ENCODE measurements around the gene CAMK2A.

Gene CAMK2A

GRCh38 chr5:150229571-150229970, 60.0 kb downstream of the CAMK2A start:
- intact Hi-C loops (cut with DNase I; ENCODE audit: low total_unique reads), result no loop called here
- no peaks in the 10 kb centered on the region for H3K4me1 ChIP-seq
- no peak overlapping the region for H3K27ac ChIP-seq
- H3K9me3 ChIP-seq, result no peaks in the 10 kb centered on the region
- no peaks in the 10 kb centered on the region for H3K27me3 ChIP-seq
- H3K4me3 ChIP-seq, result no peak overlapping the region
- DNase-seq, result no peak
- no peaks in the 10 kb centered on the region for H3K36me3 ChIP-seq
- TF ChIP-seq CTCF (IDR thresholded peaks at IDR 0.05), result no peak

- intact Hi-C loops (cut with DNase I; ENCODE audit: low total_unique reads), result no loop called here
- Histone ChIP-seq H3K4me3 (no peak overlapping the region), H3K9me3 (no peaks in the 10 kb centered on the region), H3K27ac (no peak overlapping the region), H3K27me3 (no peaks in the 10 kb centered on the region), H3K4me1 (no peaks in the 10 kb centered on the region), H3K36me3 (no peaks in the 10 kb centered on the region)
- no peak for DNase-seq
- TF ChIP-seq CTCF (IDR thresholded peaks at IDR 0.05), result no peak
Observed at GRCh38 chr5:150227606-150228273, 61.8 kb downstream of the CAMK2A start.

- TF ChIP-seq CTCF (IDR thresholded peaks at IDR 0.05), result no peak
- H3K27ac ChIP-seq, result no peak overlapping the region
- no peak for DNase-seq
Observed at GRCh38 chr5:150227036-150227435, 62.5 kb downstream of the CAMK2A start.

GRCh38 chr5:150224483-150225027, 65.0 kb downstream of the CAMK2A start:
- H3K27ac ChIP-seq, result no peak overlapping the region
- no peaks in the 10 kb centered on the region for H3K4me1 ChIP-seq
- H3K9me3 ChIP-seq, result no peaks in the 10 kb centered on the region
- H3K36me3 ChIP-seq, result no peaks in the 10 kb centered on the region
- H3K27me3 ChIP-seq, result no peaks in the 10 kb centered on the region
- TF ChIP-seq CTCF (IDR thresholded peaks at IDR 0.05), result no peak
- no peak for DNase-seq
- H3K4me3 ChIP-seq, result no peak overlapping the region
- intact Hi-C loops (cut with DNase I; ENCODE audit: low total_unique reads), result no loop called here

More at GRCh38 chr5:150227036-150227435, 62.5 kb downstream of the CAMK2A start:
- Histone ChIP-seq H3K36me3 (no peaks in the 10 kb centered on the region), H3K9me3 (no peaks in the 10 kb centered on the region), H3K4me1 (no peaks in the 10 kb centered on the region), H3K4me3 (no peak overlapping the region), H3K27me3 (no peaks in the 10 kb centered on the region)
- intact Hi-C loops (cut with DNase I; ENCODE audit: low total_unique reads), result no loop called here

GRCh38 chr5:150223474-150223873, 66.1 kb downstream of the CAMK2A start:
- Histone ChIP-seq H3K27ac (no peak overlapping the region), H3K4me3 (no peak overlapping the region), H3K4me1 (no peaks in the 10 kb centered on the region), H3K27me3 (no peaks in the 10 kb centered on the region), H3K9me3 (no peaks in the 10 kb centered on the region), H3K36me3 (no peaks in the 10 kb centered on the region)
- intact Hi-C loops (cut with DNase I; ENCODE audit: low total_unique reads), result no loop called here
- no peak for DNase-seq
- no peak for TF ChIP-seq CTCF (IDR thresholded peaks at IDR 0.05)
